WTC11 (cell line): ENCODE results near the gene SFI1. TPM values are rescaled to one million over a fixed set of nuclear protein-coding genes. Genes with fewer than 3 reads are reported as not detected.

Experiments used
- ATAC-seq: fragments of 200-7000 bp; cut with Tn5 transposase; 2 replicates; pipeline ENCODE4 v1.10.0; 2021; ENCODE audit warnings: mild to moderate bottlenecking, moderate library complexity
- CTCF ChIA-PET: fragments of 300-600 bp; sonication (Branson Sonifier 250); formaldehyde crosslinking; loops from one replicate; lab custom pipeline; 2021; ENCODE audit warnings: antibody characterized with exemption; lab: Charles Lee
- POLR2A ChIA-PET: fragments of 350-600 bp; sonication (Branson Sonifier 250); formaldehyde crosslinking; loops from one replicate; lab custom pipeline; 2021; ENCODE audit warnings: antibody characterized with exemption; lab: Charles Lee
- DNase-seq: peaks from one replicate; pipeline ENCODE4 v3.0.0; 2021; ENCODE audit warnings: low spot score
- H3K27ac Mint-ChIP-seq: 2 replicates; pipeline ENCODE4 v1.8.0; 2021; ENCODE audit warnings: mixed read lengths
- H3K27me3 Mint-ChIP-seq: 2 replicates; pipeline ENCODE4 v1.8.0; 2021; ENCODE audit warnings: low read depth, mild to moderate bottlenecking, moderate library complexity, mixed read lengths
- H3K36me3 Mint-ChIP-seq: 2 replicates; pipeline ENCODE4 v1.8.0; 2021; ENCODE audit warnings: mixed read lengths
- H3K4me1 Mint-ChIP-seq: 2 replicates; pipeline ENCODE4 v1.8.0; 2022; ENCODE audit warnings: mixed read lengths
- H3K4me3 Mint-ChIP-seq: 2 replicates; pipeline ENCODE4 v1.8.0; 2021; ENCODE audit warnings: mild to moderate bottlenecking, moderate library complexity, mixed read lengths
- H3K9me3 Mint-ChIP-seq: 2 replicates; pipeline ENCODE4 v1.8.0; 2021; ENCODE audit warnings: mixed read lengths
- ELF4 ChIP-seq: sonication (generic); formaldehyde crosslinking; IDR thresholded peaks from 2 replicates; pipeline ENCODE4 v1.8.1; 2022; ENCODE audit warnings: low read depth, mild to moderate bottlenecking, moderate library complexity, missing genetic modification reagents
- EMX1 ChIP-seq: fragments of 250-450 bp; sonication (Bioruptor Pico); IDR thresholded peaks from 2 replicates; pipeline ENCODE4 v1.8.0; 2021; ENCODE audit warnings: mild to moderate bottlenecking
- FOXK1 ChIP-seq: sonication (generic); formaldehyde crosslinking; IDR thresholded peaks from 2 replicates; pipeline ENCODE4 v1.8.0; 2022; ENCODE audit warnings: mild to moderate bottlenecking, moderate library complexity, missing genetic modification reagents
- GTF2I ChIP-seq: fragments of 250-450 bp; sonication (Bioruptor Pico); conservative IDR thresholded peaks from 2 replicates; pipeline ENCODE4 v1.4.0; 2021; ENCODE audit warnings: mild to moderate bottlenecking
- HMGA2 ChIP-seq: fragments of 250-450 bp; sonication (Bioruptor Pico); IDR thresholded peaks from 2 replicates; pipeline ENCODE4 v1.4.0; 2021; ENCODE audit warnings: mild to moderate bottlenecking, moderate library complexity
- IRF2 ChIP-seq: sonication (generic); formaldehyde crosslinking; IDR thresholded peaks from 2 replicates; pipeline ENCODE4 v1.8.0; 2022; ENCODE audit warnings: low read depth, missing genetic modification reagents, borderline replicate concordance
- MYBL2 ChIP-seq: sonication (generic); formaldehyde crosslinking; IDR thresholded peaks from 2 replicates; pipeline ENCODE4 v1.8.1; 2023; ENCODE audit warnings: mild to moderate bottlenecking, moderate library complexity, missing genetic modification reagents
- NFE2L1 ChIP-seq: sonication (generic); formaldehyde crosslinking; IDR thresholded peaks from 2 replicates; pipeline ENCODE4 v1.8.1; 2023; ENCODE audit warnings: missing genetic modification reagents
- NR1H2 ChIP-seq: sonication (generic); formaldehyde crosslinking; IDR thresholded peaks from 2 replicates; pipeline ENCODE4 v1.9.0; 2021; ENCODE audit warnings: mild to moderate bottlenecking, moderate library complexity, missing genetic modification reagents
- NR2C2 ChIP-seq: sonication (generic); formaldehyde crosslinking; IDR thresholded peaks from 2 replicates; pipeline ENCODE4 v1.8.0; 2022; ENCODE audit warnings: mild to moderate bottlenecking, missing genetic modification reagents
- SOX15 ChIP-seq: fragments of 250-450 bp; sonication (Bioruptor Pico); IDR thresholded peaks from 2 replicates; pipeline ENCODE4 v1.9.0; 2021; ENCODE audit warnings: mild to moderate bottlenecking
- SP1 ChIP-seq: sonication (generic); formaldehyde crosslinking; conservative IDR thresholded peaks from 2 replicates; pipeline ENCODE4 v1.8.1; 2022; ENCODE audit warnings: missing genetic modification reagents
- TCF7 ChIP-seq: sonication (generic); formaldehyde crosslinking; IDR thresholded peaks from 2 replicates; pipeline ENCODE4 v1.8.0; 2022; ENCODE audit warnings: mild to moderate bottlenecking, low read depth, missing genetic modification reagents, moderate library complexity
- TP53 ChIP-seq: sonication (generic); formaldehyde crosslinking; IDR thresholded peaks from 2 replicates; pipeline ENCODE4 v1.8.1; 2023; ENCODE audit warnings: mild to moderate bottlenecking, missing genetic modification reagents
- ZNF219 ChIP-seq: sonication (generic); formaldehyde crosslinking; IDR thresholded peaks from 2 replicates; pipeline ENCODE4 v1.8.0; 2023; ENCODE audit warnings: missing genetic modification reagents, mild to moderate bottlenecking, borderline replicate concordance
- ZNF396 ChIP-seq: fragments of 250-450 bp; sonication (Bioruptor Pico); IDR thresholded peaks from 2 replicates; pipeline ENCODE4 v1.8.0; 2021; ENCODE audit warnings: mild to moderate bottlenecking, moderate library complexity, borderline replicate concordance
- total RNA-seq: library from RNA; stranded (reverse); gene quantifications from 3 replicates; pipeline ENCODE4 v1.2.3, GENCODE V29; 2021
- TF ChIP-seq, protein P1 (sequence below): fragments of 200-600 bp; IDR thresholded peaks from 2 replicates; pipeline ENCODE4 v1.8.0; 2022; ENCODE audit warnings: antibody characterized with exemption
- TF ChIP-seq, protein P2 (sequence below): sonication (generic); formaldehyde crosslinking; IDR thresholded peaks from 2 replicates; pipeline ENCODE4 v1.8.0; 2022; ENCODE audit warnings: mild to moderate bottlenecking, missing genetic modification reagents
- TF ChIP-seq, protein P3 (sequence below): sonication (generic); formaldehyde crosslinking; conservative IDR thresholded peaks from 2 replicates; pipeline ENCODE4 v1.8.1; 2022; ENCODE audit warnings: mild to moderate bottlenecking, missing genetic modification reagents
- TF ChIP-seq, protein P4 (sequence below): sonication (generic); formaldehyde crosslinking; IDR thresholded peaks from 2 replicates; pipeline ENCODE4 v1.8.1; 2022; ENCODE audit warnings: low read depth, missing genetic modification reagents, borderline replicate concordance
- TF ChIP-seq, protein P5 (sequence below): fragments of 250-450 bp; sonication (Bioruptor Pico); IDR thresholded peaks from 2 replicates; pipeline ENCODE4 v1.9.0; 2021; ENCODE audit warnings: moderate library complexity, mild to moderate bottlenecking, inconsistent platforms, borderline replicate concordance

The SFI1 gene
- total RNA-seq, 1 experiment from 2014 or later, result 43.6 TPM

DNA sequence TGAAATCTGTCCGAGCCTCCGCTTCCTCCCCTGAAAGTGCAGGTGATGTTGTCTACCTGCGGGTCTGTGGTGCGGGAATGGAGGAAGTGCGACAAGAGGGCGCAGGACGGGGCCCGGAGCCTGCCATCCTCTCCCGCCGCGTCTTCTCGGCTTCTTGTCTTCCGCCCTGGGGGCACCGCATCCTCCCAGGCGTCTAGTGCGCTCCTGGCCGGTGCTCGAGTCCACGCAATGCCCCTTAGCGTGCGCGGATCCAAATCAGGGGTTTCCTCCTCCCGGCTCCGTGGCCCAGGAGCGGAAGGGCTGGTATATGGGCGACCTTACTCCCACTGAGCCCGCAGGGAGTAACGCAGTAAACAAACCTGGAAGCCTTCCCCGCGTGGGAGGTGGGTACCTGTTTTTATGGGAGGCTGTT, 405 bp downstream of the SFI1 start (continued):
- TF ChIP-seq, protein P1, sequence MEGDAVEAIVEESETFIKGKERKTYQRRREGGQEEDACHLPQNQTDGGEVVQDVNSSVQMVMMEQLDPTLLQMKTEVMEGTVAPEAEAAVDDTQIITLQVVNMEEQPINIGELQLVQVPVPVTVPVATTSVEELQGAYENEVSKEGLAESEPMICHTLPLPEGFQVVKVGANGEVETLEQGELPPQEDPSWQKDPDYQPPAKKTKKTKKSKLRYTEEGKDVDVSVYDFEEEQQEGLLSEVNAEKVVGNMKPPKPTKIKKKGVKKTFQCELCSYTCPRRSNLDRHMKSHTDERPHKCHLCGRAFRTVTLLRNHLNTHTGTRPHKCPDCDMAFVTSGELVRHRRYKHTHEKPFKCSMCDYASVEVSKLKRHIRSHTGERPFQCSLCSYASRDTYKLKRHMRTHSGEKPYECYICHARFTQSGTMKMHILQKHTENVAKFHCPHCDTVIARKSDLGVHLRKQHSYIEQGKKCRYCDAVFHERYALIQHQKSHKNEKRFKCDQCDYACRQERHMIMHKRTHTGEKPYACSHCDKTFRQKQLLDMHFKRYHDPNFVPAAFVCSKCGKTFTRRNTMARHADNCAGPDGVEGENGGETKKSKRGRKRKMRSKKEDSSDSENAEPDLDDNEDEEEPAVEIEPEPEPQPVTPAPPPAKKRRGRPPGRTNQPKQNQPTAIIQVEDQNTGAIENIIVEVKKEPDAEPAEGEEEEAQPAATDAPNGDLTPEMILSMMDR, result no peak
- TF ChIP-seq EMX1 (CRISPR knock-in tag), result no peak
- 0 out of 2 replicates have a peak, but pooled peaks have one; percentile 7 for TF ChIP-seq TP53 (CRISPR knock-in tag)

DNA sequence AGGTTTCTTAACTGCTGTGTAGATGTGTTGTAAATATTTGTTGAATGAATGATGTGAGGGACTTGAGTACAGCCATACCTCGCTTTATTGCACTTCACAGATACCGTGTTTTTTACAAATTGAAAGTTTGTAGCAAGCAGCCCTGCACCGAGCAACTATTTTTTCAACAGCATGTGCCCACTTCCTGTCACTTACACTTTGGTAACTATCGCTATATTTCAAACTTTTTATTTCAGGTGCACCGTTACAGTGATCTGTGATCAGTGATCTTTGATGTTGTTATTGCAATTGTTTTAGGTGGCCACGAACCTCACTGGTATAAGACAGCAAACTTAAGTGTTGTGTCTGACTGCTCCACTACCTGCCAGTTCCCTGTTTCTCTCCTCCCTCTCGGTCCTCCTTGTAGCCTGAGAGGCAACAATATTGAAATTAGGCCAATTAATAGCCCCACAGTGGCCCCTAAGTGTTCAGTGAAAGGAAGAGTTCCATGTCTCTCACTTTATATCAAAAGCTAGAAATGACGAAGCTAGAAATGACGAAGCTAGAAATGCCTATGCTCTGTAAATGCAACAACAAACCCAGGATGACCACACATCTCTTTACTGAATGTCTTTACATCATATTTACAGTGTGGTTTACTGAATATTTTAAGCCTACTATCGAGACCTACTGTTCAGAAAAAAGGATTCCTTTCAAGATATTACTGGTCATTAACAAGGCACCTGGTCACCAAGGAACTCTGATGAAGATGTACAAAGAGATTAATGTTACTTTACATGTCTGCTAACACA, 1.0 kb downstream of the SFI1 start:
- peaks cover 20% of the 10 kb centered on the region for H3K4me1 Mint-ChIP-seq
- H3K9me3 Mint-ChIP-seq, result peaks cover 6% of the 10 kb centered on the region
- DNase-seq (no peak), ATAC-seq (no peak)
- CTCF ChIA-PET, result no interaction called here
- no peak overlapping the region; the same call in 1 of the 2 replicates for H3K27ac Mint-ChIP-seq
- POLR2A ChIA-PET, result no interaction called here
- H3K4me3 Mint-ChIP-seq, result peak overlapping the region; percentile 87
- peaks cover 10% of the 10 kb centered on the region for H3K27me3 Mint-ChIP-seq
- TF ChIP-seq ELF4 (no peak), HMGA2 (no peak), FOXK1 (CRISPR knock-in tag) (no peak), MYBL2 (CRISPR knock-in tag) (no peak), IRF2 (no peak), NR1H2 (CRISPR knock-in tag) (no peak), ZNF219 (CRISPR knock-in tag) (no peak), TCF7 (no peak), NR2C2 (CRISPR knock-in tag) (no peak), NFE2L1 (CRISPR knock-in tag) (no peak), GTF2I (CRISPR knock-in tag) (no peak), ZNF396 (CRISPR knock-in tag) (no peak), SP1 (CRISPR knock-in tag) (no peak), SOX15 (CRISPR knock-in tag) (no peak)
- TF ChIP-seq, protein P2, sequence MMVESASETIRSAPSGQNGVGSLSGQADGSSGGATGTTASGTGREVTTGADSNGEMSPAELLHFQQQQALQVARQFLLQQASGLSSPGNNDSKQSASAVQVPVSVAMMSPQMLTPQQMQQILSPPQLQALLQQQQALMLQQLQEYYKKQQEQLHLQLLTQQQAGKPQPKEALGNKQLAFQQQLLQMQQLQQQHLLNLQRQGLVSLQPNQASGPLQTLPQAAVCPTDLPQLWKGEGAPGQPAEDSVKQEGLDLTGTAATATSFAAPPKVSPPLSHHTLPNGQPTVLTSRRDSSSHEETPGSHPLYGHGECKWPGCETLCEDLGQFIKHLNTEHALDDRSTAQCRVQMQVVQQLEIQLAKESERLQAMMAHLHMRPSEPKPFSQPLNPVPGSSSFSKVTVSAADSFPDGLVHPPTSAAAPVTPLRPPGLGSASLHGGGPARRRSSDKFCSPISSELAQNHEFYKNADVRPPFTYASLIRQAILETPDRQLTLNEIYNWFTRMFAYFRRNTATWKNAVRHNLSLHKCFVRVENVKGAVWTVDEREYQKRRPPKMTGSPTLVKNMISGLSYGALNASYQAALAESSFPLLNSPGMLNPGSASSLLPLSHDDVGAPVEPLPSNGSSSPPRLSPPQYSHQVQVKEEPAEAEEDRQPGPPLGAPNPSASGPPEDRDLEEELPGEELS, result no peak
- TF ChIP-seq, protein P3, sequence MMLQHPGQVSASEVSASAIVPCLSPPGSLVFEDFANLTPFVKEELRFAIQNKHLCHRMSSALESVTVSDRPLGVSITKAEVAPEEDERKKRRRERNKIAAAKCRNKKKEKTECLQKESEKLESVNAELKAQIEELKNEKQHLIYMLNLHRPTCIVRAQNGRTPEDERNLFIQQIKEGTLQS (CRISPR knock-in tag), result no peak
- TF ChIP-seq, protein P4, sequence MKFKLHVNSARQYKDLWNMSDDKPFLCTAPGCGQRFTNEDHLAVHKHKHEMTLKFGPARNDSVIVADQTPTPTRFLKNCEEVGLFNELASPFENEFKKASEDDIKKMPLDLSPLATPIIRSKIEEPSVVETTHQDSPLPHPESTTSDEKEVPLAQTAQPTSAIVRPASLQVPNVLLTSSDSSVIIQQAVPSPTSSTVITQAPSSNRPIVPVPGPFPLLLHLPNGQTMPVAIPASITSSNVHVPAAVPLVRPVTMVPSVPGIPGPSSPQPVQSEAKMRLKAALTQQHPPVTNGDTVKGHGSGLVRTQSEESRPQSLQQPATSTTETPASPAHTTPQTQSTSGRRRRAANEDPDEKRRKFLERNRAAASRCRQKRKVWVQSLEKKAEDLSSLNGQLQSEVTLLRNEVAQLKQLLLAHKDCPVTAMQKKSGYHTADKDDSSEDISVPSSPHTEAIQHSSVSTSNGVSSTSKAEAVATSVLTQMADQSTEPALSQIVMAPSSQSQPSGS (CRISPR knock-in tag), result no peak
- TF ChIP-seq, protein P5, sequence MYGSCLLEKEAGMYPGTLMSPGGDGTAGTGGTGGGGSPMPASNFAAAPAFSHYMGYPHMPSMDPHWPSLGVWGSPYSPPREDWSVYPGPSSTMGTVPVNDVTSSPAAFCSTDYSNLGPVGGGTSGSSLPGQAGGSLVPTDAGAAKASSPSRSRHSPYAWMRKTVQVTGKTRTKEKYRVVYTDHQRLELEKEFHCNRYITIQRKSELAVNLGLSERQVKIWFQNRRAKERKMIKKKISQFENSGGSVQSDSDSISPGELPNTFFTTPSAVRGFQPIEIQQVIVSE (CRISPR knock-in tag), result no peak
- H3K36me3 Mint-ChIP-seq, result peaks cover 8% of the 10 kb centered on the region
